Fibroblast of the aortic adventitia (primary cell): ENCODE measurements around the gene ZNF26. TPM values are rescaled to one million over a fixed set of nuclear protein-coding genes. Genes with fewer than 3 reads are reported as not detected.
"Not testable (repeated sequence)": the region's sequence is repeated elsewhere in the genome, so short reads cannot be mapped to it uniquely, and the experiment has no call there.

Experiments used
- DNase-seq: peaks from one replicate; pipeline ENCODE4 v3.0.0-alpha.2; 2010; ENCODE audit warnings: low read depth
- H3K4me3 ChIP-seq: 2 replicates; pipeline ENCODE4 v1.5.1; 2011; ENCODE audit warnings: low read depth, mild to moderate bottlenecking, control low read depth, low read length, moderate library complexity
- total RNA-seq: library from RNA; depleted of rRNA; stranded (reverse); fragments of >200 nt; gene quantifications from 2 replicates; pipeline ENCODE4 v1.2.3, GENCODE V29; 2012; ENCODE audit warnings: low replicate concordance
- TF ChIP-seq, protein P1 (sequence below): IDR thresholded peaks from 2 replicates; pipeline ENCODE4 v1.5.1; 2011; ENCODE audit warnings: mild to moderate bottlenecking, low read length, control low read depth, inconsistent platforms; ENCODE audit not compliant: insufficient read depth

Gene ZNF26, protein sequence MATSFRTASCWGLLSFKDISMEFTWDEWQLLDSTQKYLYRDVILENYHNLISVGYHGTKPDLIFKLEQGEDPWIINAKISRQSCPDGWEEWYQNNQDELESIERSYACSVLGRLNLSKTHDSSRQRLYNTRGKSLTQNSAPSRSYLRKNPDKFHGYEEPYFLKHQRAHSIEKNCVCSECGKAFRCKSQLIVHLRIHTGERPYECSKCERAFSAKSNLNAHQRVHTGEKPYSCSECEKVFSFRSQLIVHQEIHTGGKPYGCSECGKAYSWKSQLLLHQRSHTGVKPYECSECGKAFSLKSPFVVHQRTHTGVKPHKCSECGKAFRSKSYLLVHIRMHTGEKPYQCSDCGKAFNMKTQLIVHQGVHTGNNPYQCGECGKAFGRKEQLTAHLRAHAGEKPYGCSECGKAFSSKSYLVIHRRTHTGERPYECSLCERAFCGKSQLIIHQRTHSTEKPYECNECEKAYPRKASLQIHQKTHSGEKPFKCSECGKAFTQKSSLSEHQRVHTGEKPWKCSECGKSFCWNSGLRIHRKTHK
- total RNA-seq, result 14.0 and 27.6 TPM in 2 replicates

DNA sequence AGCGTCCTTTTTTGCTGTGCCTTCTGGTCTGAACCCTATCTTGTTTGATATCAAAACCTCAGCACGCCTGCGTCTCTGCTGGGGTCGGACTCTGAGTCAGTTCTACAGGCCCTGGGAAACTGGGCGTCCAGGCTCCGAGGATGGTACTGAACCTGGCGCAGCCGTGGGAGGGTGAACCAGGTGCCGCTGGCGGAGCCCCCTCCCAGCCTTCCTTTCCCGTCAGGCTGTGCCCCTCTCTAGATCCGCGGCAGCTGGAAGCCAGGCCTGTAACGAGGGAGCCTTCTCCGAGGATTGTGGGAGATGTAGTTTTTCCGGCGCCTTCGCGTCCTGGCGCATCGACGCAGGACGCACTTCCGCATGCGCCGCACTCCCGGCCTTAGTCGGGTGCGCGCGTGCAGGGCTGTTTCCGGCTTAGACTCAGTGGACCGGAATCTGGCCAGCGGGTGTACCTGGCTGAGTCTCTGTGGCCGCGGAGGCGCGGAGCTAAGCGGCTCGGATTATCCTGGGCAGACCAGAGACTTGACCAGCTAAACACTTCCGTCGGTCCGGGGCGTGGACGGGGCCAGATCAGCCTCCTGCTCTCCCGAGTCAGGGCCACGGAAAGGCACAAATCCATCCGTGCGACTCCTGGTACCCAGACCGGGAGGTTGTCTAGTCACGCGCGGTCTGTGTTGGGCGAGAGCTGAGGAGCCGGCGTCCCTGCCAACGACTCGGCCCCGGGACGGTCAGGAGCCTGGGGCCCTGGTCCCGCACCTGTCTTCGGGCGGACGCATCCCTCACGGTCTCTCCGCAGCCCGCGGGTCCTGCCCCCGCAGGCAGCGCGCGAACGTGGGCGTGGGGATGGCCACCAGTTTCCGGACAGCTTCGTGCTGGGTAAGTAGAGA is at the start of gene ZNF26:
ZNF26 (plus strand) TSS at position 367 of the 884 bp plus-strand sequence; CDS start at position 841, 474 bp downstream.
- TF ChIP-seq, protein P1, sequence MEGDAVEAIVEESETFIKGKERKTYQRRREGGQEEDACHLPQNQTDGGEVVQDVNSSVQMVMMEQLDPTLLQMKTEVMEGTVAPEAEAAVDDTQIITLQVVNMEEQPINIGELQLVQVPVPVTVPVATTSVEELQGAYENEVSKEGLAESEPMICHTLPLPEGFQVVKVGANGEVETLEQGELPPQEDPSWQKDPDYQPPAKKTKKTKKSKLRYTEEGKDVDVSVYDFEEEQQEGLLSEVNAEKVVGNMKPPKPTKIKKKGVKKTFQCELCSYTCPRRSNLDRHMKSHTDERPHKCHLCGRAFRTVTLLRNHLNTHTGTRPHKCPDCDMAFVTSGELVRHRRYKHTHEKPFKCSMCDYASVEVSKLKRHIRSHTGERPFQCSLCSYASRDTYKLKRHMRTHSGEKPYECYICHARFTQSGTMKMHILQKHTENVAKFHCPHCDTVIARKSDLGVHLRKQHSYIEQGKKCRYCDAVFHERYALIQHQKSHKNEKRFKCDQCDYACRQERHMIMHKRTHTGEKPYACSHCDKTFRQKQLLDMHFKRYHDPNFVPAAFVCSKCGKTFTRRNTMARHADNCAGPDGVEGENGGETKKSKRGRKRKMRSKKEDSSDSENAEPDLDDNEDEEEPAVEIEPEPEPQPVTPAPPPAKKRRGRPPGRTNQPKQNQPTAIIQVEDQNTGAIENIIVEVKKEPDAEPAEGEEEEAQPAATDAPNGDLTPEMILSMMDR, result no peak
- peak within 1 kb of the TSS; percentile 98 for H3K4me3 ChIP-seq
- peak; percentile 88 for DNase-seq

DNA sequence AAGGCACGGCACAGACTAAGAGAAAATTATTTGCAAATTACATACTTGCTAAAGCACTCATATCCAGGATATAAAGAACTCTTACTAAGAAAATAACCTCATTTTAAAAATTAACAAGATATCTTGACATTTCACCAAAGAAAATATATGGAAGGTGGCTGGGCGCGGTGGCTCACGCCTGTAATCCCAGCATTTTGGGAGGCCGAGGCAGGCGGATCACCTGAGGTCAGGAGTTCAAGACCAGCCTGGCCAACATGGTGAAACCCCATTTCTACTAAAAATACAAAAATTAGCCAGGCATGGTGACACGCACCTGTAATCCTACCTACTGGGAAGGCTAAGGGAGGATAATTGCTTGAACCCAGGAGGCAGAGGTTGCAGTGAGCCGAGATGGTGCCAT is 49.2 kb upstream of the ZNF26 start:
- H3K4me3 ChIP-seq, DNase-seq: not testable (repeated sequence)

DNA sequence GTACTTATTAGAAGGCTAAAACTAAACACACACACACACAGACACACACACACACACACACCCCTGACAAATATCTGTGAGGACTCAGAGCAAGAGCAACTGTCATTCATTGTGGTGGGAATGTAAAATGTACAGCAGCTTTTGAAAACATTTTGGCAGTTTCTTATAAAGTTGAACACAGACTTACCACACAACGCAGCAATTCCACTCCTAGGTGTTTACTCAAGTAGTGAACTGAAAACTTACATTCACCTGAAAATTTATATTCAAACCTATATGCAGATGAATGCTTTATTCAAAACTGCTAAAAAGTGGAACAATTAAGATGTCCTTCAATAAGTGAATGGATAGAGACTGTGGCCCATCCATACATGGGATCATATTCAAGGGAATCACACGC is 48.7 kb upstream of the ZNF26 start:
- TF ChIP-seq, protein P1, result no peak
- no peak for DNase-seq
- no peak overlapping the region for H3K4me3 ChIP-seq

DNA sequence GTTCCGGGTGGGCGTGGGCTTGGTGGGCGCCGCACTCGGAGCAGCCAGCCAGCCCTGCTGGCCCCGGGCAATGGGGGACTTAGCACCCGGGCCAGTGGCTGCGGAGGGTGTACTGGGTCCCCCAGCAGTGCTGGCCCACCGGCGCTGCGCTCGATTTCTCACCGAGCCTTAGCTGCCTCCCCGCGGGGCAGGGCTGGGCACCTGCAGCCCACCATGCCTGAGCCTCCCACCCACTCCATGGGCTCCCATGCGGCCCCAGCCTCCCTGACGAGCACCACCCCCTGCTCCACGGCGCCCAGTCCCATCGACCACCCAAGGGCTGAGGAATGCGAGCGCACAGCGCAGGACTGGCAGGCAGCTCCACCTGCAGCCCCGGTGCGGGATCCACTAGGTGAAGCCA is 47.4 kb upstream of the ZNF26 start:
- H3K4me3 ChIP-seq, DNase-seq: not testable (repeated sequence)

DNA sequence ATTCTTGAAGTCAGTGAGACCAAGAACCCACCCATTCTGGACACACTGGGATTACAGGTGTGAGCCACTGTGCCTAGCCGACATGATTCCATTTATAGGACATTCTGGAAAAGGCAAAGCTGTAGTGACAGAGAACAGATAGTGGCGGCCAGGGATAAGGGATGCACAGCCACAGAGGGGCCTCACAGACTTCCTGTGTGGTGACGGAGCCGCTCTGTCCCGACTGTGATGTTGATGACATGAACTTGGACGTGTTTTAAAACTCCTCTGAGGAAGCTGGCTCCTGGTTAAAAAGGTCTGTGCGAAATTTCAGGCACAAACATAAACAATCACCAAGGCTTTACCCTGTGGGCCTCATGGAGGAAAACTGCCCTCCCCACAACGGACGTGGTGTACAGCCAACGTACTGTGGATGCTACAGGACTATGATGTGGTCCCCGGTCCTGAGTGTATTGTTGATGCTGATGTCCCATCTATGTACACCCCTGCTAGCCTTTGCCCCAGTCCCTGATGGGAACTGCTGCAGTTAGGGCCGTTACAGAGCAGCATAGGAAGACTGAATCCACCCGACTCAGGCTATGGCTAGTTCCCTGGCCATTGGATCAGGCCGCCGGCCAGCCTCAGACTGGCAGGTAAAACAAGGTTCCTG is 46.0 kb upstream of the ZNF26 start:
- no peak for DNase-seq
- TF ChIP-seq, protein P1, result no peak
- H3K4me3 ChIP-seq, result no peak overlapping the region

DNA sequence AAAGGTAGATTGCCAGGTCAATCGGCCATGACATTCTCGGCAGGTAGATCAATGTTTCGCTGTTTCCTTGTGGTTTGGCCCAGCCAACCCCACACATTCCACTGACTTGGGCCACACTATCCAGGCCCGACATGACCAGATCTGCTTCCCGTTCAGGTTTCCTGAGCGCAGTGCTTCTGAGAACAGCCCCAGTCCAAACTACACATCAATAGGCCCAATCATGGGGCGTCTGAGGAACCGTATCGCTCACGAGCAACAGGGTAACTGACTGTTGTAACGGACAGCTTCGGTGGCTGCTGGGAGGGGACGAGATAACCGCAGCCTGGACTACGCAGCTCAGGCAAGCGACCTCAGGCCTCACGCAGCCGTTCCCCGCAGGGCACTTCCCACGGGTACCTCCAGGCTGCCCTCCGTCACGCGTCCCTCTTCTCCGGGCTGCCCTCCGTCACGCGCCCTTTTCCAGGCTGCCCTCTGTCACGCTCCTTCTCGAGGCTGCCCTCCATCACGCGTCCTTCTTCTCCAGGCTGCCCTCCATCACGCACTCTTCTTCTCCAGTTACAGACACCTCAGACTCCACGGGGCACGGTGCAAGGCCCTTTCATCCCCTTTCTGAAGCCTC is 44.7 kb upstream of the ZNF26 start:
- TF ChIP-seq, protein P1, result no peak
- no peak overlapping the region for H3K4me3 ChIP-seq
- no peak for DNase-seq

DNA sequence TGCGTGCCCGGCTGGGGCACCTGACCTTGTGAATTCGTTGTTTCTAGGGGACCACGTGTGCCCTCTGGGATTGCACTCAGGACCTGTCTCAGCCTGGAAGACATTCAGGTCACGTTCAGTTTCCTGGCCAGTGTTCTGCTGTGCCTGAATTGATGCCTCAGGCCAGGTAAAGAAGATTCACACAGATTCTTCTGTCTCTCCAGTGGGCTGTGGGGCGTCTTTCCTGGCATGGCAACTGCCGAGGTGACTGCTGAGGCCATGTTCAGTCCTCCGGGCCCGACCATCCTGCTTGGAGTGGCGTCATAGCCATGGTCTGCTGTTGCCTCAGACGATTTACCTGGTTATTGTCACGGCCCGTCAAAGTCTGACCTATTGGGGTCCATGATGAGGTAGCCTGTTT is 43.6 kb upstream of the ZNF26 start:
- DNase-seq, result no peak
- no peak overlapping the region for H3K4me3 ChIP-seq
- TF ChIP-seq, protein P1, result no peak
